Smooth muscle cell (in vitro differentiated cells): ENCODE results near the gene WHRN. TPM values are rescaled to one million over a fixed set of nuclear protein-coding genes. Genes with fewer than 3 reads are reported as not detected.

Experiments
- DNase-seq: peaks from one replicate; lab custom pipeline; 2025; ENCODE audit not compliant: unreplicated experiment; lab: John Stamatoyannopoulos, UW
- H2AFZ ChIP-seq: fragments of 200-600 bp; sonication (generic); 2 replicates; pipeline ENCODE4 v1.6.0; 2016; ENCODE audit warnings: antibody characterized with exemption, low read depth, mild to moderate bottlenecking
- H3F3A ChIP-seq: fragments of 200-600 bp; sonication (generic); 2 replicates; pipeline ENCODE4 v1.6.0; 2017; ENCODE audit warnings: antibody characterized with exemption, low read depth
- H3K27ac ChIP-seq: fragments of 200-600 bp; sonication (generic); 2 replicates; pipeline ENCODE4 v1.5.1; 2016; ENCODE audit warnings: low read depth, mild to moderate bottlenecking
- H3K27me3 ChIP-seq: fragments of 200-600 bp; sonication (generic); 2 replicates; pipeline ENCODE4 v1.6.1; 2016; ENCODE audit warnings: low read depth, mild to moderate bottlenecking
- H3K36me3 ChIP-seq: fragments of 200-600 bp; sonication (generic); 2 replicates; pipeline ENCODE4 v1.5.1; 2016; ENCODE audit warnings: low read depth
- H3K4me1 ChIP-seq: fragments of 200-600 bp; sonication (generic); 2 replicates; pipeline ENCODE4 v1.5.1; 2016; ENCODE audit warnings: low read depth
- H3K4me2 ChIP-seq: fragments of 200-600 bp; sonication (generic); 2 replicates; pipeline ENCODE4 v1.6.0; 2016; ENCODE audit warnings: mild to moderate bottlenecking
- H3K4me3 ChIP-seq: fragments of 200-600 bp; sonication (generic); 2 replicates; pipeline ENCODE4 v1.5.1; 2016; ENCODE audit warnings: mild to moderate bottlenecking
- H3K79me2 ChIP-seq: fragments of 200-600 bp; sonication (generic); 2 replicates; pipeline ENCODE4 v1.6.0; 2016; ENCODE audit warnings: low read depth, mild to moderate bottlenecking
- H3K9ac ChIP-seq: fragments of 200-600 bp; sonication (generic); 2 replicates; pipeline ENCODE4 v1.6.0; 2016; ENCODE audit warnings: low read depth
- H3K9me3 ChIP-seq: fragments of 200-600 bp; sonication (generic); replicated peaks from 2 replicates; pipeline ENCODE4 v1.5.1; 2016; ENCODE audit warnings: low read depth
- H4K20me1 ChIP-seq: fragments of 200-600 bp; sonication (generic); 2 replicates; pipeline ENCODE4 v1.6.0; 2016; ENCODE audit warnings: low read depth
- CTCF ChIP-seq: fragments of 200-600 bp; sonication (generic); IDR thresholded peaks from 2 replicates; pipeline ENCODE4 v1.5.1; 2017; ENCODE audit warnings: borderline replicate concordance, mild to moderate bottlenecking, antibody characterized with exemption; ENCODE audit not compliant: insufficient read depth, poor library complexity, severe bottlenecking
- WGBS: methylation state at CpG from one replicate; pipeline ENCODE4 v1.1.7; 2016; ENCODE audit warnings: low lambda C conversion rate; 5-methylcytosine and 5-hydroxymethylcytosine counted together
- polyA plus RNA-seq: library from polyadenylated mRNA; unstranded; fragments of >200 nt; fragmentation: Nextera tagmentation; extraction: Ambion mirVana; gene quantifications from 2 replicates; pipeline ENCODE4 v1.2.1, GENCODE V29; 2016
- total RNA-seq: library from RNA; depleted of rRNA; stranded (reverse); fragments of >200 nt; gene quantifications from 2 replicates; pipeline ENCODE4 v1.2.3, GENCODE V29; 2014

WHRN gene
- total and polyA plus RNA-seq, 2 experiments from 2014 or later, result 3.6 to 12.9 TPM

GRCh38 chr9:114494776-114495569, 10.3 kb downstream of the WHRN start:
- H3F3A ChIP-seq, result no peaks in the 10 kb centered on the region
- H3K4me3 ChIP-seq, result no peak overlapping the region
- no peaks in the 10 kb centered on the region for H3K79me2 ChIP-seq
- DNase-seq, result no peak
- peaks cover 13% of the 10 kb centered on the region for H3K4me1 ChIP-seq
- H3K36me3 ChIP-seq, result no peaks in the 10 kb centered on the region
- H3K4me2 ChIP-seq, result no peak overlapping the region
- 78% methylated on average over 12 of the region's 12 CpGs for WGBS
- H3K9ac ChIP-seq, result no peak overlapping the region
- H3K27me3 ChIP-seq, result peaks cover 7% of the 10 kb centered on the region
- TF ChIP-seq CTCF, result no peak
- H4K20me1 ChIP-seq, result peaks cover 34% of the 10 kb centered on the region
- no peak overlapping the region for H3K27ac ChIP-seq
- no peaks in the 10 kb centered on the region for H3K9me3 ChIP-seq
- no peak overlapping the region for H2AFZ ChIP-seq

DNA sequence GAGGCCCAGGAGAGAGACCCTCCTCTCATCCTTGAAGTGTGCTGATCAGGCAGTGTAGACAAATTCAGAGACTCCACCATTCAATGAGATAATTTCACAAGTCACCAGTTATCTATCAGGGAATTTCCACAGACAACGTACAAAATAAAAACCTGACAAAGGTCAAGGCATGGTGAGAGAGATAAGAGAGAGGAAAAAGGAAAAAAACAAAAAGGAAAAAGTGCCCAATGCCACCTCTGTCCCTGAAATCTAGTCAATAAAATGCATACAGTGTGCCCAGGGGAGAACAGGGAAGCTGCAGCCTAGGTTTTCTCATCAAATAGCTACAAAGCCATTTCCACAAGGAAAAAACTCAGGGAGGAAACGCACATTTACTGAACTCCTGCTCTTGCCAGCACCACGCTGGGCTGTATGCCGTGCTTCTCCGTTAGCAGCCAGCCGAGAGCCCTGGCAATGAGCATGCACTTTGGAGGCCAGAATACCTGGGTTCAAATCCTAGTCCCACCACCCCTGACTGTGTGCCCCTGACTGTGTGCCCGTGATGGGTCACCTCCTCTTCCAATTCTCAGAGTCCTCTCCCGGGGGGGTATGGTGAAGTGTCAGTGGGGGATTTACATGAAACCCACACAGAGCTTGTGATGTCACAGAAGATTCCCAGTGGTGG, 11.6 kb downstream of the WHRN start:
- Histone ChIP-seq H3K36me3 (no peaks in the 10 kb centered on the region), H2AFZ (no peak overlapping the region), H3K9me3 (no peaks in the 10 kb centered on the region), H3K4me3 (no peak overlapping the region), H3K27ac (no peak overlapping the region), H3K79me2 (no peaks in the 10 kb centered on the region), H3K9ac (no peak overlapping the region), H3K4me1 (no peaks in the 10 kb centered on the region), H4K20me1 (peaks cover 33% of the 10 kb centered on the region), H3K4me2 (no peak overlapping the region), H3K27me3 (peaks cover 7% of the 10 kb centered on the region), H3F3A (no peaks in the 10 kb centered on the region)
- DNase-seq, result no peak
- no peak for TF ChIP-seq CTCF
- 81% methylated on average over 8 of the region's 8 CpGs for WGBS

GRCh38 chr9:114492991-114493390, 12.3 kb downstream of the WHRN start:
- no peaks in the 10 kb centered on the region for H3F3A ChIP-seq
- DNase-seq, result no peak
- H3K36me3 ChIP-seq, result no peaks in the 10 kb centered on the region
- TF ChIP-seq CTCF, result no peak
- no peak overlapping the region for H2AFZ ChIP-seq
- no peak overlapping the region for H3K4me2 ChIP-seq
- peaks cover 7% of the 10 kb centered on the region for H3K27me3 ChIP-seq
- no peaks in the 10 kb centered on the region for H3K79me2 ChIP-seq
- H3K4me3 ChIP-seq, result no peak overlapping the region
- no peak overlapping the region for H3K9ac ChIP-seq
- WGBS, result 98% methylated on average over 7 of the region's 7 CpGs
- H3K4me1 ChIP-seq, result no peaks in the 10 kb centered on the region
- H3K9me3 ChIP-seq, result no peaks in the 10 kb centered on the region
- peaks cover 27% of the 10 kb centered on the region for H4K20me1 ChIP-seq
- no peak overlapping the region for H3K27ac ChIP-seq
